ENCODE results near the gene AMN. TPM values are rescaled to one million over a fixed set of nuclear protein-coding genes. Genes with fewer than 3 reads are reported as not detected.

Gene AMN
- polyA plus RNA-seq, 1 of the 3 experiments (the other 2 are of a cell fraction) = 0.03 TPM

GRCh38 chr14:102969060-102969791 lies 46.8 kb downstream of the AMN start:
- H3K36me3 ChIP-seq (replicated peaks in 1 of 2; ENCODE audit: control insufficient read depth in 1 of 2, insufficient read depth in 2 of 2, low read length in 1 of 2) = peaks cover 69 to 82% of the 10 kb centered on the region in 2 experiments
- peaks cover 17% of the 10 kb centered on the region for H3F3A ChIP-seq (replicated peaks; ENCODE audit: insufficient read depth)
- no peak overlapping the region for H3K4me3 ChIP-seq (ENCODE audit: low read depth in 2 of 2, low read length in 1 of 2)
- no peaks in the 10 kb centered on the region for H3K9me3 ChIP-seq
- H4K20me1 ChIP-seq (ENCODE audit: insufficient read depth) = peaks cover 9% of the 10 kb centered on the region
- H3K27me3 ChIP-seq (ENCODE audit: insufficient read depth) = no peaks in the 10 kb centered on the region
- peaks cover 0 to 3% of the 10 kb centered on the region in 2 experiments; a peak in 1 of 4 replicates for H3K4me1 ChIP-seq (ENCODE audit: control insufficient read depth in 1 of 2, insufficient read depth in 2 of 2, low read depth in 1 of 2, low read length in 1 of 2)
- H3K4me2 ChIP-seq = no peak overlapping the region
- no peak overlapping the region for H2AFZ ChIP-seq (ENCODE audit: low read depth)
- no peak overlapping the region for H3K27ac ChIP-seq (ENCODE audit: low read depth in 2 of 2, low read length in 1 of 2)
- TF ChIP-seq EP300 (IDR thresholded peaks at IDR 0.05; ENCODE audit: borderline replicate concordance in 1 of 2, low read depth in 1 of 2, low read length in 1 of 2) = no peak
- no peak for TF ChIP-seq RCOR1 (IDR thresholded peaks at IDR 0.05; ENCODE audit: low read length)
- no peak for TF ChIP-seq GABPA (IDR thresholded peaks at IDR 0.05; ENCODE audit: low read depth)
- TF ChIP-seq CHD2 (IDR thresholded peaks at IDR 0.05; ENCODE audit: low read length, partially characterized antibody) = no peak
- no peak for TF ChIP-seq POLR2AphosphoS5 (IDR thresholded peaks at IDR 0.05; ENCODE audit: low read depth, low read length)
- TF ChIP-seq FOSL2 (IDR thresholded peaks at IDR 0.05; ENCODE audit: borderline replicate concordance, low read depth) = no peak
- TF ChIP-seq, protein P1, sequence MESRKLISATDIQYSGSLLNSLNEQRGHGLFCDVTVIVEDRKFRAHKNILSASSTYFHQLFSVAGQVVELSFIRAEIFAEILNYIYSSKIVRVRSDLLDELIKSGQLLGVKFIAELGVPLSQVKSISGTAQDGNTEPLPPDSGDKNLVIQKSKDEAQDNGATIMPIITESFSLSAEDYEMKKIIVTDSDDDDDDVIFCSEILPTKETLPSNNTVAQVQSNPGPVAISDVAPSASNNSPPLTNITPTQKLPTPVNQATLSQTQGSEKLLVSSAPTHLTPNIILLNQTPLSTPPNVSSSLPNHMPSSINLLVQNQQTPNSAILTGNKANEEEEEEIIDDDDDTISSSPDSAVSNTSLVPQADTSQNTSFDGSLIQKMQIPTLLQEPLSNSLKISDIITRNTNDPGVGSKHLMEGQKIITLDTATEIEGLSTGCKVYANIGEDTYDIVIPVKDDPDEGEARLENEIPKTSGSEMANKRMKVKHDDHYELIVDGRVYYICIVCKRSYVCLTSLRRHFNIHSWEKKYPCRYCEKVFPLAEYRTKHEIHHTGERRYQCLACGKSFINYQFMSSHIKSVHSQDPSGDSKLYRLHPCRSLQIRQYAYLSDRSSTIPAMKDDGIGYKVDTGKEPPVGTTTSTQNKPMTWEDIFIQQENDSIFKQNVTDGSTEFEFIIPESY (IDR thresholded peaks at IDR 0.05; ENCODE audit: borderline replicate concordance, low read depth) = no peak
- no peak for TF ChIP-seq TCF12 (IDR thresholded peaks at IDR 0.05)
- no peak for TF ChIP-seq TEAD4 (IDR thresholded peaks at IDR 0.05; ENCODE audit: borderline replicate concordance, insufficient read depth)
- no peak for TF ChIP-seq EZH2phosphoT487 (IDR thresholded peaks at IDR 0.05; ENCODE audit: borderline replicate concordance, low read depth)
- no peak for TF ChIP-seq GATA2 (CRISPR knock-in tag; IDR thresholded peaks at IDR 0.05)
- TF ChIP-seq CTCF (IDR thresholded peaks at IDR 0.05) = no peak
- DNase-seq = no peak
- 96% methylated on average over 14 of the region's 26 CpGs for whole genome bisulfite sequencing (ENCODE audit: low lambda C conversion rate)
- ChIA-PET CTCF (interaction anchor here (1.0 kb wide), 1 partner anchor 323 kb away, joined by 4 read pairs; no protein-coding TSS in a partner anchor), POLR2A (no interaction called here)
- peaks cover 18% of the 10 kb centered on the region; the same call in 1 of the 2 replicates for H3K79me2 ChIP-seq (ENCODE audit: insufficient read depth)
- no peak overlapping the region for H3K9ac ChIP-seq
- no peaks in the 10 kb centered on the region for H3K9me2 ChIP-seq

DNA sequence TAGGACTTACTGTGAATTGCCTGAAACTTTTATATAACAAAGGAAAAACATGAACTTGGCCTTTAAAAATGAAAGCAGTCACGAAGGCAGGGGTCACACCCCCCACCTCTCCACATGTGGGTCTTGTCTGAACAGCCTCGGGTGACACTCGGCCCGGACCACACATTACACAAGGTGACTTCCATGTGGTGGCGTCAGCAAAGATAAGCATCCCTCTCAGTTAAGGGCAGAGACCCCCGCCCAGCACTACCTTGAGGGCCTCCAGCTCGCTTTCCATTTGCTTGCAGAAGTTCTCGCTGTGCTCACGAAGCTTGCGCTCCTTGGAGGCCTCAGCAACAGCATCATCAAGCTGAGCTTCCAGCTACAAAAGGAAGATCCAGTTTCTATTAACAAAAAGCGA lies 47.4 kb downstream of the AMN start:
- H3K9ac ChIP-seq = no peak overlapping the region
- no peaks in the 10 kb centered on the region for H3K9me2 ChIP-seq
- DNase-seq = no peak
- H3F3A ChIP-seq (replicated peaks; ENCODE audit: insufficient read depth) = peaks cover 12% of the 10 kb centered on the region
- no peak overlapping the region for H3K4me2 ChIP-seq
- no peak for TF ChIP-seq CTCF (IDR thresholded peaks at IDR 0.05)
- no peak for TF ChIP-seq ELF1 (IDR thresholded peaks at IDR 0.05)
- TF ChIP-seq TCF12 (IDR thresholded peaks at IDR 0.05) = no peak
- no peak for TF ChIP-seq JUND (IDR thresholded peaks at IDR 0.05)
- no peak for TF ChIP-seq FOXJ3 (CRISPR knock-in tag; IDR thresholded peaks at IDR 0.05)
- TF ChIP-seq SIN3A (IDR thresholded peaks at IDR 0.05; ENCODE audit: borderline replicate concordance, low read depth, low read length) = no peak
- TF ChIP-seq CHD2 (IDR thresholded peaks at IDR 0.05; ENCODE audit: low read length, partially characterized antibody) = no peak
- no peak for TF ChIP-seq EZH2phosphoT487 (IDR thresholded peaks at IDR 0.05; ENCODE audit: borderline replicate concordance, low read depth)
- TF ChIP-seq MEF2A (IDR thresholded peaks at IDR 0.05; ENCODE audit: borderline replicate concordance, low read depth) = no peak
- no peak for TF ChIP-seq GABPA (IDR thresholded peaks at IDR 0.05; ENCODE audit: low read depth)
- ChIA-PET POLR2A (no interaction called here), CTCF (interaction anchor here (0.7 to 1.0 kb wide), 3 partner anchors 23 to 322 kb away, joined by 3 to 4 read pairs (median 4); no protein-coding TSS in a partner anchor)
- H3K9me3 ChIP-seq = no peaks in the 10 kb centered on the region
- H2AFZ ChIP-seq (ENCODE audit: low read depth) = no peak overlapping the region
- H3K79me2 ChIP-seq (ENCODE audit: insufficient read depth) = peaks cover 18% of the 10 kb centered on the region; the same call in 1 of the 2 replicates
- 92% methylated on average over 11 of the region's 11 CpGs for WGBS (ENCODE audit: low lambda C conversion rate)
- no peak overlapping the region for H3K27ac ChIP-seq (ENCODE audit: low read depth in 2 of 2, low read length in 1 of 2)
- H3K27me3 ChIP-seq (ENCODE audit: insufficient read depth) = no peaks in the 10 kb centered on the region
- peaks cover 0 to 3% of the 10 kb centered on the region in 2 experiments; a peak in 1 of 4 replicates for H3K4me1 ChIP-seq (ENCODE audit: control insufficient read depth in 1 of 2, insufficient read depth in 2 of 2, low read depth in 1 of 2, low read length in 1 of 2)
- H4K20me1 ChIP-seq (ENCODE audit: insufficient read depth) = peaks cover 9% of the 10 kb centered on the region
- H3K36me3 ChIP-seq (replicated peaks in 1 of 2; ENCODE audit: control insufficient read depth in 1 of 2, insufficient read depth in 2 of 2, low read length in 1 of 2) = peaks cover 70 to 81% of the 10 kb centered on the region in 2 experiments
- no peak overlapping the region for H3K4me3 ChIP-seq (ENCODE audit: low read depth in 2 of 2, low read length in 1 of 2)
